AG09319 (cell line): Measurements from ENCODE around the gene TSPAN14.

ENCODE experiments used
- DNase-seq: peaks from one replicate; pipeline ENCODE4 v3.0.0-alpha.2; 2010; ENCODE audit warnings: low read depth; ENCODE audit errors: extremely low read depth
- TF ChIP-seq, protein P1 (sequence below): IDR thresholded peaks from 2 replicates; pipeline ENCODE4 v1.5.1; 2011; ENCODE audit warnings: low read depth, mild to moderate bottlenecking, inconsistent platforms, low read length, moderate library complexity

The TSPAN14 gene

DNA sequence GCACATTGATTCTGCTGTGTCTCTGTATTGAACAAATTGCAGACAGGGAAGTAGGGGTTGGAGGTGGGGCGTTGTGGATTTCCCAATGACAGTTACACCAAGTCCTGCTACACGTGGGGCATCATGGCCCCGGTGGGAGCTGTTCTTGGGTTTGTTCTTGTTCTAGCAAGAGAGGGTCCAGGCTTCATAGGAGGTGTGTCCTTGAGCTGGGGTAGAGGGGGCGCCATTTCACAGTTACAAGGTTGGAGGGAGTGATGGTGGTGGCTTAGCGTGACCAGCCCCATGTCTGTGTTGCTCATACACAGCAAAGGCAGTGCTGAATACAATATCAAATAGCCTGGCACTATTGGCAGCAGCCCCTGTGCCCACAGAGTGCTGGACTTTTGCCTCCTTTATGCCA lies 99.3 kb downstream of the TSPAN14 start:
- DNase-seq = no peak
- TF ChIP-seq, protein P1, sequence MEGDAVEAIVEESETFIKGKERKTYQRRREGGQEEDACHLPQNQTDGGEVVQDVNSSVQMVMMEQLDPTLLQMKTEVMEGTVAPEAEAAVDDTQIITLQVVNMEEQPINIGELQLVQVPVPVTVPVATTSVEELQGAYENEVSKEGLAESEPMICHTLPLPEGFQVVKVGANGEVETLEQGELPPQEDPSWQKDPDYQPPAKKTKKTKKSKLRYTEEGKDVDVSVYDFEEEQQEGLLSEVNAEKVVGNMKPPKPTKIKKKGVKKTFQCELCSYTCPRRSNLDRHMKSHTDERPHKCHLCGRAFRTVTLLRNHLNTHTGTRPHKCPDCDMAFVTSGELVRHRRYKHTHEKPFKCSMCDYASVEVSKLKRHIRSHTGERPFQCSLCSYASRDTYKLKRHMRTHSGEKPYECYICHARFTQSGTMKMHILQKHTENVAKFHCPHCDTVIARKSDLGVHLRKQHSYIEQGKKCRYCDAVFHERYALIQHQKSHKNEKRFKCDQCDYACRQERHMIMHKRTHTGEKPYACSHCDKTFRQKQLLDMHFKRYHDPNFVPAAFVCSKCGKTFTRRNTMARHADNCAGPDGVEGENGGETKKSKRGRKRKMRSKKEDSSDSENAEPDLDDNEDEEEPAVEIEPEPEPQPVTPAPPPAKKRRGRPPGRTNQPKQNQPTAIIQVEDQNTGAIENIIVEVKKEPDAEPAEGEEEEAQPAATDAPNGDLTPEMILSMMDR = no peak

- DNase-seq = no peak
- TF ChIP-seq, protein P1 = no peak
These were observed 99.9 kb downstream of the TSPAN14 start for GRCh38 chr10:80554050-80554449.

DNA sequence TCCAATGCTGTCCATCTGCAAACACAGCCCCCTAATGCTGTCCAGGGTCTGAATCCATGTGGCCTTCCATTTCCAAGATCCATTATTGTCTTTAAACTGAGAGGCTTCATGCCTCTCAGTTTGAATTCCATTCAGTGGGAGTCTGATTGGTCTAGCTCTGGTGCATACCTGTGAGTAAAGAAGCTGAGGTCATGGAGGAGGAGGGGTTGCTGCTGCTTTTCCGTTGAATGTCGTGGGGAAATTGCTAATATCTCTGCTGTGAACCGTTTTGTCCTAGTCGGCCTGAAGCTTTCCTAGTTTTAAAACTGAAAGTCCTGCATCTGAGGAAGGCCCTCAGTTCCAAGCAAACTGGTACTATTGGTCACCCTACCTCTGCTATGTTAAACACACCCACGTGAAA lies 101.3 kb downstream of the TSPAN14 start:
- TF ChIP-seq, protein P1 = no peak
- DNase-seq = no peak

GRCh38 chr10:80561950-80562349 lies 107.8 kb downstream of the TSPAN14 start:
- TF ChIP-seq, protein P1 = no peak
- DNase-seq = no peak

- TF ChIP-seq, protein P1 = no peak
- DNase-seq = no peak
These were observed 113.2 kb downstream of the TSPAN14 start for GRCh38 chr10:80567292-80567691.

- TF ChIP-seq, protein P1 = no peak
- no peak for DNase-seq
These were observed 115.2 kb downstream of the TSPAN14 start for GRCh38 chr10:80569131-80569895.

GRCh38 chr10:80571352-80571751 lies 117.2 kb downstream of the TSPAN14 start:
- no peak for DNase-seq
- TF ChIP-seq, protein P1 = no peak
